Esophagus (tissue), 2 donors: ENCODE results near the gene KRT7. TPM values are rescaled to one million over a fixed set of nuclear protein-coding genes. Genes with fewer than 3 reads are reported as not detected.
A peak's percentile ranks its signal among the peaks of the same experiment; 100 is the strongest.

Experiments
- H3K27ac ChIP-seq, 2 donors: one replicate each; pipeline ENCODE4 v1.5.1; 2013; ENCODE audit warnings: low read depth in 2 of 2, mild to moderate bottlenecking in 2 of 2, inconsistent platforms in 1 of 2, low read length in 1 of 2, moderate library complexity in 1 of 2
- H3K27me3 ChIP-seq, 2 donors: one replicate each; pipeline ENCODE4 v1.6.1; 2013; ENCODE audit warnings: low read length in 2 of 2, control low read depth in 1 of 2, mild to moderate bottlenecking in 1 of 2; ENCODE audit not compliant: insufficient read depth in 2 of 2, control insufficient read depth in 1 of 2
- H3K36me3 ChIP-seq, 2 donors: one replicate each; pipeline ENCODE4 v1.6.1; 2013; ENCODE audit warnings: low read length in 1 of 2; ENCODE audit not compliant: control insufficient read depth in 2 of 2, insufficient read depth in 2 of 2
- H3K4me1 ChIP-seq, 2 donors: one replicate each; pipeline ENCODE4 v1.6.1; 2013; ENCODE audit warnings: low read length in 1 of 2; ENCODE audit not compliant: control insufficient read depth in 2 of 2, insufficient read depth in 2 of 2
- H3K4me3 ChIP-seq, 2 donors: one replicate each; pipeline ENCODE4 v1.5.1; 2013; ENCODE audit warnings: low read length in 2 of 2, mild to moderate bottlenecking in 2 of 2, low read depth in 1 of 2, moderate library complexity in 1 of 2
- H3K9me3 ChIP-seq, 2 donors: one replicate each; pipeline ENCODE4 v1.6.1; 2013; ENCODE audit warnings: mild to moderate bottlenecking in 2 of 2, low read depth in 1 of 2, low read length in 1 of 2, moderate library complexity in 1 of 2; ENCODE audit not compliant: control insufficient read depth in 2 of 2, insufficient read depth in 1 of 2
- WGBS, 2 donors: extraction: QIAGEN DNeasy Blood & Tissue Kit; methylation state at CpG; one replicate each; pipeline ENCODE4 v1.1.7; 2013; 5-methylcytosine and 5-hydroxymethylcytosine counted together
- polyA plus RNA-seq, 2 donors: library from polyadenylated mRNA; stranded (reverse); fragments of 200-250 nt; gene quantifications; one replicate each; pipeline ENCODE4 v1.2.3, GENCODE V29; 2013
- donor health status: healthy with polysubstance abuse.
- donor health status: Bipolar disorder and iron deficiency.

The KRT7 gene
- polyA plus RNA-seq, 2 donors = 153 to 213 TPM

GRCh38 chr12:52210925-52211650 lies 22.0 kb upstream of the KRT7 start:
- WGBS, 2 donors = 72 to 74% methylated on average over 10 of the region's 10 CpGs
- peak overlapping the region in 1 of 2 donors; percentile 80 for H3K27ac ChIP-seq
- H3K36me3 ChIP-seq = no peaks in the 10 kb centered on the region
- peaks cover 6 to 28% of the 10 kb centered on the region in 2 donors for H3K4me1 ChIP-seq
- no peak overlapping the region for H3K4me3 ChIP-seq
- H3K9me3 ChIP-seq = no peaks in the 10 kb centered on the region
- H3K27me3 ChIP-seq = no peaks in the 10 kb centered on the region

DNA sequence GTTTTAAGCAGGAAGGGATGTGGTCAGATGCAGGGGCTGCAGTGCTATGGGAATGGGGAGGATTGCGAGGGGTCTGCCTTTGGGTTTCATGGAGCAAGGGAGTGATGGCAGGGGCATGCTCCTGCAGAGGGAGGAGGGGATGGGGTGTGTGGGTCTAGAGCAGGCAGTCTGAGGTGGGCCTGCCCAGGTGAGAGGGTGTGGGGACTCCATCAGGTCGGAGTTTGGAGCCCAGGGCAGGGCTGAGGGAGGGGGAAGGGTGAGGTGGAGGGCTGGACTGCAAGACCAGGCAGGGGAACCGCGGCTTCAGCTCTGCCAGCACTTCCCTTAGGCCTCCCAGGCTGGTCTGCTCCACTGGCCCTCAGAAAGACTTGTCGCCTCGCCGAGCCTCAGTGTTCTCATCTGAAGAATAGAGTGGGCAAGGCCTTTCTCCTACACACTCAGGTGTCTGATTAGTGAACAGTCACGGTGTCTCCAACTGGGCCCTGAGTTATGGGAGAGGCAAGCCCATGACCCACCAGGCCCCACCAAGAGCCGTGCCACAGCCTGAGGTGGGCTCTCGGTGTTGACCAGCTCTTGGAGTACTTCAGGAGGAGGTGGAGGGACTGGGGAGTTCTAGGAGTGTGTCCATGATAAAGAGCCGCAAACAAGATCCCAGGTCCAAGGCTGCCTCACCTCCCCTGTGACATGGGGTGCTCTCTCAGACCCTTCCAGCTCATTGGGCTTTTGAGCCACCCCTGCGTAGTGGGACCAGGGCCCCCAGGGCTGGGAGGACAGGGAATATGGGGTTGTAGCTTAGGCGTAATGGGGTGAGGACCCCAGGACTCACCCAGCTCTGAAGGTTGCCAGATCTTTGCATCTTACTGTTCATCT lies 21.1 kb upstream of the KRT7 start:
- no peaks in the 10 kb centered on the region for H3K9me3 ChIP-seq
- no peak overlapping the region for H3K27ac ChIP-seq
- H3K4me3 ChIP-seq = no peak overlapping the region
- H3K27me3 ChIP-seq = no peaks in the 10 kb centered on the region
- H3K36me3 ChIP-seq = no peaks in the 10 kb centered on the region
- peaks cover 6 to 35% of the 10 kb centered on the region in 2 donors for H3K4me1 ChIP-seq
- WGBS, 2 donors = 91 to 92% methylated on average over 13 of the region's 13 CpGs

DNA sequence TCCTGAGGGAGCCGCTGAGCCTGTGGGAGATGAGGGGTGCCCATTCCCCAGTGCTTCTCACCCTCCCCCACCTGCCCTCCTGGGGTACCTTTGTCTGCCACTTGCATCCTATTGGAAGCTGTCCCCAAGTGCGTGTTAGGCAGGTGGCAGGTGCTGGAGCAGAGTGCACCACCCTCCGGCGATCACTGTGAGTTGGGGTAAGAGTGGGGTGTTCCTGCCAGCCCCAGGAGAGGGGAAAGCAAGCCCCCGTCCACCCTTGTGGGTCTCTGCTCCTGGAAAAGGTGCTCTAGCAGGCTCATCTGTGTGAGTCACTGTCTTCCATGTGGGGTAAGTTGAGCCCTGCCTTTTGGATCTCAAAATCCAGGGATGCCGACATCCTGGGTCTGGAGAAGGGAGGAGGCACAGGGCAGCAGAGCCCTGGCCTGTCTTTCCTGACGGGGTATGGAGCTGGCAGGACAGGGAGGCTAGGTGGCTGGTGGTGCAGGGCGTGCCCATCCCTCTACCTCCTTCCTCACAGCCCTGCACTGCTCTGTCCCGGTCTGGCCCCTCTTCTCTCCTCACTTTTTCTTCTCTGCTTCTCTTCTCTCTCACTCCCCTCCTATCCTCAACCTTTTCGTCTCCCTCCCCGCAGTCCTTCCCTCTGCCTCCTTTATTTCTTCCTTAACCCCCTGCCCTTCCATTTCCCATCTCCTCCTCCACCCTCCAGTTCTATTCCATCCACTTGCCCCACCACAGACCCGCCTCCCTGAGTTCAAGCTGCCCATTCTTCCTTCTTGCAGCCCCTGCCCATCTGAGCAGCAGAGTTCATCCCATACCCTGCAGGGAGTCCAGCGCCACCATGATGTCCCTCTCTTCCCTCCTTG lies 20.1 kb upstream of the KRT7 start:
- 82 to 86% methylated on average over 13 of the region's 13 CpGs for WGBS, 2 donors
- Histone ChIP-seq H3K4me3 (no peak overlapping the region), H3K4me1 (peaks cover 3 to 34% of the 10 kb centered on the region in 2 donors), H3K36me3 (no peaks in the 10 kb centered on the region), H3K27ac (no peak overlapping the region), H3K9me3 (no peaks in the 10 kb centered on the region), H3K27me3 (no peaks in the 10 kb centered on the region)

GRCh38 chr12:52213564-52214420 lies 19.3 kb upstream of the KRT7 start:
- no peak overlapping the region for H3K27ac ChIP-seq
- WGBS, 2 donors = 36 to 41% methylated on average over 13 of the region's 13 CpGs
- no peak overlapping the region for H3K4me3 ChIP-seq
- no peaks in the 10 kb centered on the region for H3K27me3 ChIP-seq
- no peaks in the 10 kb centered on the region for H3K36me3 ChIP-seq
- no peaks in the 10 kb centered on the region for H3K9me3 ChIP-seq
- H3K4me1 ChIP-seq = peaks cover 2 to 29% of the 10 kb centered on the region in 2 donors

DNA sequence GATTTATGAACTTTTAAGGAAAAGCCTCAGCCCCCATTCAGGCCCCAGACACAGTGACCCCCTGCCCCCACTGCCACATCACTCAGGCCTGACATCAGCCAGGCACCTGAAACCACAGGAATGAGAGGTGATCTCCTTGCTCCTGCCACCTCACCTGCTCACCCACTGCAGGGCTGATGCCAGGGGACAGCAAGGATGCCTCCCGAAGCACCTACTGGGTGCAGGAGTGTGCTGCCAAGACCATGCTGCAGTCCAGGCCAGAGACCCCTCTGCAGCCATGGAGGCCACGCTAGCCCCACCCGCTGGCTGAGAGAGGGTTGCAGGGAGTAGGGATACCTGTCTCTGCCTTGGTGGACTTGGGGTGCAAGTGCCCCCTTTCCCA lies 18.6 kb upstream of the KRT7 start:
- H3K9me3 ChIP-seq = no peaks in the 10 kb centered on the region
- no peak overlapping the region for H3K4me3 ChIP-seq
- no peaks in the 10 kb centered on the region for H3K27me3 ChIP-seq
- H3K36me3 ChIP-seq = no peaks in the 10 kb centered on the region
- peaks cover 2 to 27% of the 10 kb centered on the region in 2 donors for H3K4me1 ChIP-seq
- no peak overlapping the region for H3K27ac ChIP-seq
- WGBS, 2 donors = 82 to 85% methylated on average over 3 of the region's 3 CpGs

GRCh38 chr12:52215587-52216031 lies 17.4 kb upstream of the KRT7 start:
- Histone ChIP-seq H3K4me3 (no peak overlapping the region), H3K27ac (peak overlapping the region in 1 of 2 donors; percentile 59)
- 39% methylated on average over 7 of the region's 7 CpGs for WGBS, 2 donors

GRCh38 chr12:52216100-52216499 lies 16.9 kb upstream of the KRT7 start:
- 70 to 83% methylated on average over 4 of the region's 4 CpGs for WGBS, 2 donors
- H3K9me3 ChIP-seq = no peaks in the 10 kb centered on the region
- H3K27ac ChIP-seq = peak overlapping the region in 1 of 2 donors; percentile 59
- H3K27me3 ChIP-seq = no peaks in the 10 kb centered on the region
- no peaks in the 10 kb centered on the region for H3K36me3 ChIP-seq
- peaks cover 2 to 21% of the 10 kb centered on the region in 2 donors for H3K4me1 ChIP-seq
- H3K4me3 ChIP-seq = no peak overlapping the region

More at GRCh38 chr12:52215587-52216031, 17.4 kb upstream of the KRT7 start:
- H3K27me3 ChIP-seq = no peaks in the 10 kb centered on the region
- no peaks in the 10 kb centered on the region for H3K9me3 ChIP-seq
- no peaks in the 10 kb centered on the region for H3K36me3 ChIP-seq
- peaks cover 2 to 24% of the 10 kb centered on the region in 2 donors for H3K4me1 ChIP-seq

DNA sequence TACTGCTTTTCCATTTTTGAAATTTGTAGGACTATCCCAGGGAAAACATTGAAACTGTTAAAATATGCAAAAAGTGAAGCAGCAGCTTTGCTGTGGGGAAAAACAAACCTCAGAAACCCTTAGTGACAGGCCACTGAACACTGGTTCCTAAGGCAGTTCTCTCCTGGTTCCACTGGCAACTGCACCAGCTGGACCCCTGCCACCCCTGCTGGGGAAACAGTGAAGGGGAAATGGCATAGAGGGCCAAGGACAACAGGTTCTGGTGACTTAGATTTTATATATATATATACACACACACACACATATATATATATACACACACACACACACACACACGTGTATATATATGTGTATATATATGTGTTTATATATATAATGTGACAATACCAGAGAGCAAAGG lies 16.2 kb upstream of the KRT7 start:
- Histone ChIP-seq H3K27ac (peak overlapping the region in 1 of 2 donors; percentile 82), H3K36me3 (no peaks in the 10 kb centered on the region), H3K4me3 (no peak overlapping the region), H3K9me3 (no peaks in the 10 kb centered on the region), H3K27me3 (no peaks in the 10 kb centered on the region), H3K4me1 (peaks cover 2 to 22% of the 10 kb centered on the region in 2 donors)
- WGBS, 2 donors = 0 to 14% methylated on average over 1 of the region's 1 CpG
